DMS79 treated with DMSO at 0.1 percent for 48 hours (cell line): Measurements from ENCODE around the gene CAMK2D.
A peak's percentile ranks its signal among the peaks of the same experiment; 100 is the strongest.
"Not testable (repeated sequence)": the region's sequence is repeated elsewhere in the genome, so short reads cannot be mapped to it uniquely, and the experiment has no call there.

Experiments used
- DNase-seq: peaks from one replicate; lab custom pipeline; 2025; lab: John Stamatoyannopoulos, UW

Gene CAMK2D

DNA sequence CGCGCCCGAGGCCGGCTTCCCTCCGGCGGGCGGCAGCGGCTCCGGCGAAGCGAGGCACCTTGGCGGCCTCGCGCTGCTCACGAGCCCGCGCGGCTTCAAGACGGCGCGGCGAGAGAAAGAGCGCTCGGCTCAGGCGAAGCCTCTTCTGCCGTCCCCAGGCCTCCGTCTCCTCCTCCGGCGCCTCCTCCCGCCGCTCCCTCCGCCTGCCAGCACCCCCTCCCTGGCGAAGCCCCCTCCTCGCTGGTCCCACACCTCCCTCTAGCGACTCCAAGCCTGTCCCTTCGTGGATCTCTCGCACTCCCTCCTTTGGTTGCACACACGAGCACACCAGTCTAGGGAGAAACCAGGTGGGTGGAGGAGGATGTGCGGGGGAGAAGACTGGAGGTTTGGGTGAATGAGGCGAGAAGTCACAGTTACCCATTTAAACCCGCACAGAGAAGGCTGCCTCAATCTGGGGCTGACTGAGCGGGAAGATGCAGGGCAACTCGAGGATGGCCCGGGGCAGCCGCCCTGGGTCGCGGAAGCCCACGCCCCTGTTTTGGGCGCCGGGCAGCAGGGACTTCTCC is at the start of gene CAMK2D:
CAMK2D (minus strand) TSS at position 119 of the 566 bp plus-strand sequence. CDS start 670 bp downstream, outside the sequence.
- peak; percentile 23 for DNase-seq

DNA sequence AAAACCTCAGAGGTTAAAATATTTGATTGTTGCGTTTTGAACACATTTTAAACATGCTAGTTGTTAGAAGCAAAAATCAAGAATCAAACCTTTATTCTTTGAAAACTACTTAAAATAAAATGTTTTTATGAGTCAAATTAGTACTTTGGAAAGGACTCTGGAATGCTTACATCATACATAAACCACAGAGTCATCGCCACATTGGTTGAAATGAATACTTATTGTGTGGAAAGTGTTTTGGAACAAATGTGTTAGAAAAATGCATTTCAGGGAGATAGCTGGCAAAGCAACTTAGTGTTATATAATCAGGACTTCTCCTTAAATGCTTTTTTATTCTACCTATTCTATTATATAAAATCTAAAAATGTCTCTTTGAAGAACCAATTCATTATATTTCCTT is 49.4 kb upstream of the CAMK2D start:
- DNase-seq = no peak

DNA sequence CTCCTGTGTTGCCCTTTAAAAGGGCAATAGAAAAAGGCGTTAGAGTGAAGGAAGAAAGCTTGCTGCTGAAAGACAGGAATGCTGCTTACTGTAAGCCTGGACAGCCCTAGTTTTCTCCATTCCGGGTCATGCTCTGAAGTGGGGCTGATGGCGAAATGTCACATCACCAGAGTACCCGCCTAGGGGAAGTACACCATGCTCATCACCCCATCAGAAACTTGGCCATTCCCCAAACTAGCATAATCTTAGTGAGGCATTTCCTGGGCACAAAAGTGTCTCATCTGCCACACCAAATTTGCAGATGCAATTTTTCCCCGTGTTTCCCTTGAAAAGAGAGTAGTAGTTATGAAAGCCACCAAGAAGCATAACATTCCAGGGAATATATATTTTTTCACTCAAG is 47.8 kb upstream of the CAMK2D start:
- no peak for DNase-seq

DNA sequence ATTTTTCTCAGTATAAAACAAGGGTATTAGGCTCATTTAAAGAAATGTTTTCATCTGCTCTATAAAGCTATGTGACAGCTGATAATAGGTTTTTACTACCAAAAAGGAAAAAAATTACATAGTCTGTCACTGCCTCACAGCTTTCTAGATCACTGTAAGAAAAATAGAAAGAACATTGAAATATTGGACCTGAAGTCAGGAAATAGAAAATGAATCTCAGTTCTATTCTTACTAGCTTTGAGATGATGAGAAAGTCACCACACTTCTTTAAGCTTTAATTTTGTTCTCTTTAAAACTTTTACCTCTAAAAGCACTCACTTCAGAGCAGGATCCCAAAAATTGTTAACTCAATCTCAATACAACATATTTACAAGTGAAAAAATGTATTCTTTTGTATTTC is 45.3 kb upstream of the CAMK2D start:
- no peak for DNase-seq

DNA sequence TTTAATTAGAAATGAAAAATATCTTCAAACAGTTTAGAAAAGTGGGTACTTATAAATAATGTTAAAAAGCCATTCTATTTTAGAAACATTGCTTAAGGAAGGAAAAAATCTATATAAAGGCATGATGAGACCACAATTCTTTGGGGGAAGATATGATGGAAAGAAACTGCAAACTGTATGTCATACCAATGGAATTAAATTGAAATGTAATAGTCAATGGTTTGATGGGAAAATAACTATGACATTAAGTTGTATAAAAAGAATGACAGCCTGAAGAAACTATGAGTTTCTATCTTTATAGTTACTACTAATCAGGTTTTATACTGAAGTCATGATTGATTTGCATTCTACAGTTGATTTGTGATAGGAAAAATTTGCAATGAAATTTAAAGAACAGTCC is 40.3 kb upstream of the CAMK2D start:
- no peak for DNase-seq

DNA sequence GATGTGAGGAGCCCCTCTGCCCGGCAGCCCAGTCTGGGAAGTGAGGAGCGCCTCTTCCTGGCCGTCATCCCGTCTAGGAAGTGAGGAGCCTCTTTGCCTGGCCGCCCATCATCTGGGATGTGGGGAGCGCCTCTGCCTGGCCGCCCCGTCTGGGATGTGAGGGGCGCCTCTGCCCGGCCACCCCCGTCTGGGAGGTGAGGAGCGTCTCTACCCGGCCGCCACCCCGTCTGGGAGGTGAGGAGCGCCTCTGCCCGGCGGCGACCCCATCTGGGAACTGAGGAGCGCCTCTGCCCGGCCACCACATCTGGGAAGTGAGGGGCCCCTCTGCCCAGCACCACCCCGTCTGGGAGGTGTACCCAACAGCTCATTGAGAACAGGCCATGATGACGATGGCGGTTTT is 34.8 kb upstream of the CAMK2D start:
- not testable (repeated sequence) for DNase-seq

DNA sequence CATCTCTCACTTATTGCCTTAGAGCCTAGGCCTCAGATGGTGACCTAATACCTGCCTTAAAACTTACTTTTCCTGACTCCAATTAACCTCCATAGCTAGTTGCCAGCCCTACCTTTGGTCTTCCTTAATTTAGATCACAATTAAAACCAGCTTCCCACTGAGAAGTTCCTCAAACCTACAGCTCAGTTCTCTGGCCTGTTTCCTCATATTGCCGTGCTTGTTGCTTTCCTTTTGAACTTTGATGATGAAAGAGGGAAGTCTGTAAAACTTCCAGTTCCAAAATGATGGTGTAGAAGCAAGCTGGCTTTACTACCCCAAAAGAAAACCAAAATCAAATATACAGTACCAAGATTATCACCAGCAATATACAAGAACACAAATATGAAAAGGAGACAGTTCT is 28.9 kb upstream of the CAMK2D start:
- DNase-seq = no peak

DNA sequence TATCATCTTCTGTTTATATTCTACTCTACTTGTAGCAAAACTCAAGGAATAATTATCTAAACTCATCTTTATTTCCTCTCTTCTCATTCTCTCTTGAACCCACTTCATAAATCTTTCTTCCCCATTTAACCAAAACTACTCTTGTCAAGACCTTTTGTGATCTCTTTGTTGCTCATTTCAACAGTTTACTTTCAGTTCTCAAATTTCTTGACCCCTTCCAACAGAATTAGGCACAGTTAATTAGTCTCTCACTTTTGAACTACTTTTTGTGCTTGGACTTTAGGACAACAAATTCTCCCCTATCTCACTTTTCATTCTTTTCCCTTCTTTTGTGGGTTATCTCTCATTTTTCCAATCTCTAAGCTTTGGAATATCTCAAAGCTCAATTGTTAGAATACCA is 27.4 kb upstream of the CAMK2D start:
- DNase-seq = no peak

DNA sequence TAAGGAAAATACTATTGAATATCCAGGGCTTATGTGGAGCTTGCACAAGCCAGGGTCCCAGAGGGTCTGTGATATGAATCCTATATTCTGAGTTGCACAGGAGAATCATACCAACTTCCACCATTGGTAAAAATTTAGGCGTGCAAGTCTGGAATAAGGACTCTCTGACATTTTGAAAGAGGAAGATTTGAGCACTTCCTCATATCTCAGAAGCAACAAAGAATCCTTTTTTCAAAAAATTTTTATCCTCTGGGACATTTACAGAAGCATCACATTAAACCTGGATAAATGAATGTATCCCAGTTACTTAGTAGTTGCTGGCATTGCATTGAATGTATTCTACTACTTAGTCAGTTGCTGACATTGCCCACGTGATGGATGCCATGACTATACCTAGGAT is 24.2 kb upstream of the CAMK2D start:
- no peak for DNase-seq

DNA sequence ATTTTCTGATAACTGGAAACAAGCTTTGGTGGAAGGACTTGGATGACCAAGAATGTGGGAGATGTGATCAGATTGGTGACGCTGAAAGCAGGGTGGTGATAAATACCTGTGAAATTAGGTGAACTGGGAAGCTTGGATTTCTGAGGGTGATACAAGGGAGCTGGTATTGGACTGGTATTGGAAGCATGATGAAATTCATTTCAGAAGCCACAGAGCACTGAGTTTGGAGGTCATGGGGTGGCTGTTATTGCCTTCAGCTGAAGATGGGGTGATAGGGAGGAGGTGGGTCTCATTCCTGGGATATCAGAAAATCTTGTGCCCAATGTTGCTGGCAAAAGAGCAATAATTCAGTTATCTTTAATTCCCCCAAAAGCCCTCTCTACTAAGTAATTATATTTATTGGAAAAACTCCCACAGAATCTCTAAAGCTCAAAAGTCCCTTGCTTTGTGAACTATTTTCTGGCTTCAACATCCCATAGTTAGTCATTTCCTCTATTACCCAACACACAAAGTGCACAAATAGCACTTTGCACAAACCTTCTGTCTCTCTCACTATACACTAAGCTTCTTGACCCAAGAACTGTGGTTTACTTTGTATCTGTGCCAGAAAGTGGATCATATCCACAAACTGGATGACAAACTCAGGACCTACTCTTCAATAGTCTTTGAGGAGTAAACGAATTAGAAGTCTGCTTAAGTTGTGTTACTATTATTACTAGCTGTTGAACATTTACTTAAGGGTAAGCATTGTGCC is 23.1 kb upstream of the CAMK2D start:
- DNase-seq = no peak

DNA sequence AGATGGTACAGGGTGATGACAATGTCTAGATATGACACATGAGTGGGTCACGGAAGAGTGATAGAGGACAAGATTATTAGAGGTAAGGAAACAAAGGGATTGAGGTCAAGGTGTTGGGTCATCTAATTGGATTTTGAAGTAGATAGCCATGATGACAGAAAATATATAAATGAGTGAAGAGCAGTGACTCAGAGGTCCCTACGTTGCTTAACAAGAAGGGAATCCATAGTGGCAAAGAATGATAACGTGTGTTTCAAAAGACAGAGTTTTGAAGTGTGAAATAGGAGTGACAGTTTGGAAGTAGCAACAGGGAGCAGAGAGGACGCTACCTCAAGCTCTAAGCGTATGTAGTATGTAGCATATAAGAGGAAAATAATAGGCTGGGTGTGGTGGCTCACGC is 22.2 kb upstream of the CAMK2D start:
- DNase-seq = no peak

DNA sequence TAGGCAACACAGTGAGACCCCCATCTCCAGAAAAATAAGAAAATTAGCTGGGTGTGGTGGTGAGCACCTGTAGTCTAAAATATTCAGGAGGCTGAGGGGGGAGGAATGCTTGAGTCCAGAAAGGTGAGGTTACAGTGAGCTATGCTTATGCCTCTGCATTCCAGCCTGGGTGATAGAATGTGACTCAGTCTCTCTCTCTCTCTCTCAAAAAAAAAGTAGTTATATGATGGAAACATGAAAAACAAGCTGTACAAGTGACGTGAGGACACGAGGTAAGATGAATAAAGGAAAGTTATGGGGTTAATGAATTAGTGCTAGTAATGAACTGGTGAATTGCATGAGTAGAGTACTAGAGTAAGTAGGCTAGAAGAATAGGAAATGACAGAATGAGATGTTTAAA is 21.8 kb upstream of the CAMK2D start:
- DNase-seq = no peak

DNA sequence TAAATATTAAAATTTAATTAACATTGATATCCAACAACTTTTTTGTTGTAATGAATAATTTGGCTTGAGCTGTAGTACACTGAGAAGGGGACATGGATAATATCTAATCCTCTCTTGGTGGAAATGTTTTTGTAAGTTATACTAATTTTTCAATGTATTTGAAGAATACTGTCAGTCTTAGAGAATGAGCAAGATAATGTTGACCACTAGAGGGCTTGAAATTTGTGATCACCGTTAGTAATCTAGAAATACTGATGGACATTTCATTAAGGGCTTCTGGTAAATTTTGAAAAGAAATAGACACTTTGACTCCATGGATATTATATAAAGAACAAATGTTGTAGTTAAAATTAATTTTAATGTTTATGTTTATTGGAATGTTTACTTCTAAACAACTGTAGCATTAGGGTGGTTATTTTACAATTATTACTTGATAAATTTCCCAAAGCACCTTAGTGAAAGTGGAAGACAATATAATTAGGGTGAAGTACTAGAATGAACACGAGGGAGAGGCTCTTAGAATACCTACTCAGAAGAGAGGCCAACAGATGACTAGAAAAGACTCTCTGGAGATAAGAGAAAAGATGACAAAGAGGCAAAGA is 20.0 kb upstream of the CAMK2D start:
- DNase-seq = no peak

DNA sequence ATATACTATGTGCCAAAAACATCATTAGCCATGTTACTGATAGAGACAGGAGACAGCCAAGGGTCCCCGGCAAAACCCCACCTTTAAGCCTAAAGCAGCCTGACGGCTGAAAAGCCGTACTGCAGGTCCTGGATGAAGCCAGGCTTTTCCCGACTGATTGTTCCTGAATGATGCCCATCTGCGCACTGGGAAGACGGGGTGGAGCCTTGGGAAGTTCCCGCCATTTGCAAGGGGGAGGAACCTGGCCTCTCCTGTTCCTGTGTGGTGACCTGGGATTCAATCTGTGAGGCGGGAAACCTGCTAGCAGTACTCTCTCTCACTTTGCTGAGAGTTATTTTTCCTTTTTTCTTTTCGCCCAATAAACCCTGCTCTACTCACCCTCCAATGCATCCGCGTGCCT is 15.1 kb upstream of the CAMK2D start:
- no peak for DNase-seq

DNA sequence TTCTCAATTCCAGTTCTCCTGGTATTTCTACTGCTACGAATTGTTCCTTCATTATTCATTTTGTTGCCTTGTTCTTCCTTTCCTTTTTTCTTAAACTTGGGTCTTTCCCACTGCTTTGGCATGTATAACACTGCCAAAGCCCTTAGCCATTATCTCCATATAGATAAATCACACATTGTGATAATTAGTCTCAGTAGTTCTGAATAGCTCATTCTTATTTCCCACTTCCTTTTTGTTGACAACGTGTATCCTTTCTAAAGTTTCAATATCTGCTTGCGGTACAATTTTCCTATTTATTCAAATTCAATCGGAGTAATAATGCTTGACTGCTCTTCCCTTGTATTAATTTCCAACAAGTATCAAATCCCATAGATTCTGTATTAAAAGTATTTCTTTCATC is 14.5 kb upstream of the CAMK2D start:
- DNase-seq = no peak

DNA sequence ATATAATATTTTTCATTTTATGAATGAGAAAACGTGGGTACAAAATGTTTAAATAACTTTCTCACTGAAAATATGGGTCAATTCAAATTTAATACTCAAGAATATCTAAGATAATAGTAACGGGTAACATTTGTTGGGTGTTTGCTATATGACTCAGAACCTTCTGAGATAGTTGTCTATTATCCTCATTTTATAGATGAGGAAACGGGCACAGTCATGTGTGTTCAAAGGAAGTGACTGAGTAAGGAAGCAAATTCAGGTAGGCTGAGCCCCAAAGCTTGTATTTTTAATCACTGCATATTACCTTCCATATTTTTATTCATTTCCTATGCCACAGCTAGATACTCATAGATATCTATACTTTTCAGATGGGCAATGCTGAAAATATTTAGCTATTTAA is 12.2 kb upstream of the CAMK2D start:
- DNase-seq = no peak

DNA sequence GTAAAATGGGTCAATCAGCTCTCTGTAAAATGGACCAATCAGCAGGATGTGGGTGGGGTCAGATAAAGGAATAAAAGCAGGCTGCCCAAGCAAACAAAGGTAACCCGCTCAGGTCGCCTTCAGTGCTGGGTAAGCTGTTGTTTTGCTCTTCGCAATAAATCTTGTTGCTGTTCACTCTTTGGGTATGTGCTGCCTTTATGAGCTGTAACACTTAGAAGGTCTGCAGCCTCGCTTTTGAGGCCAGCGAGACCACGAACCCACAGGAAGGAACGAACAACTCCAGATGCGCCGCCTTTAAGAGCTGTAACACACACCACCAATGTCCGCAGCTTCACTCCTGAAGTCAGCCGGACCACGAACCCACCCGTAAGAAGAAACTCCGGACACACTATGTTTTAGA is 11.5 kb upstream of the CAMK2D start:
- no peak for DNase-seq

DNA sequence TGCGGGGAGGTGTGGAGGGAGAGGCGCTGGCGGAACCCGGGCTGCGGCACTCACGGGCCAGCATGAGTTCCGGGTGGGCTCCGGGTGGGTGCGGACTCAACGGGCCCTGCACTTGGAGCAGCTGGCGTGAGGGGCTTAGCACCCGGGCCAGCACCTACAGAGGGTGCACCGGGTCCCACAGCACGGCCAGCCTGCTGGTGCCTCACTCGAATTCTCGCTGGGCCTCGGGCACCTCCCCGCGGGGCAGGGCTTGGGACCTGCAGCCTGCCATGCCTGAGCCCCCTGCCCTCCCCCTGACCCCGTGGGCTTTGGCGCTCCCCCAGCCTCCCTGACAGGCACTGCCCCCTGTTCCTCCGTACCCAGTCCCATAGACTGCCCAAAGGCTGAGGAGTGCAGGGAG is 10.8 kb upstream of the CAMK2D start:
- DNase-seq = no peak

DNA sequence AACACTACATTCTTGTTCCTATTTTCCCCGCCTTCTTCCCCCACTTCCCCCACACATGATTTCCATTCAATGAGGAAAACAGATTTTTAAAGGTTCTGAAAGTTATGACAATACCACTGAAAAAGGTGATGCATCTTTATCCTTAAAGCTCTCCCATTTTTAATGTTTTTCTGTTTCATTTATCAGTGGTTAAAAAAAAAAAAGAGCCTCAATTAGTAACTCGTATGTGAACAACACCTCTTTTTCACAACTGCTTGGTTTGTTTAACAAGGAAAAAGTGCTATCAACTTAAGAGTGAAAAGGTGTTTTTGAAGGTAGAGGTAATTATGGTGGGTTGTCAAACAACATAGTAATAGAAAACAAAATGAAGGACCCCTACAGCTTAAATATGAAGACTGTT is 8.2 kb upstream of the CAMK2D start:
- no peak for DNase-seq

DNA sequence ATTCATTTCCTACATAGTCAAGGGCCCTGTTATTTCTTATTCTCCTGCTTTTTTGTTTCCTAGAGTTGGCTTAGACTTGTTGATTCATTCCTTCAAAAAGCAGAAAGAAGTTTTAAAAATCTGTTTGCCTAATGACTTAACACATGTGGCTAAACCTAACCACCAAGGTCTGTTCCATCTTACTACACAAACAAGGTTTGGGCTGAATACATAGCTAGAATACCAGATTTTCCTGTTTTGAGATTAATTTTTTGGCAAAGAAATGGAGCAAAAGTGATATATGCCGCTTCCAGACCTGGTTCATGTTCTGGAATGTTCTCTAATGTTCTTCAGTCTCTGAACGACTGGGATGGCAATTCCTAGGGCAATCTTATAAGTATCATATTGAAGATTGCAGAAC is 7.4 kb upstream of the CAMK2D start:
- no peak for DNase-seq

DNA sequence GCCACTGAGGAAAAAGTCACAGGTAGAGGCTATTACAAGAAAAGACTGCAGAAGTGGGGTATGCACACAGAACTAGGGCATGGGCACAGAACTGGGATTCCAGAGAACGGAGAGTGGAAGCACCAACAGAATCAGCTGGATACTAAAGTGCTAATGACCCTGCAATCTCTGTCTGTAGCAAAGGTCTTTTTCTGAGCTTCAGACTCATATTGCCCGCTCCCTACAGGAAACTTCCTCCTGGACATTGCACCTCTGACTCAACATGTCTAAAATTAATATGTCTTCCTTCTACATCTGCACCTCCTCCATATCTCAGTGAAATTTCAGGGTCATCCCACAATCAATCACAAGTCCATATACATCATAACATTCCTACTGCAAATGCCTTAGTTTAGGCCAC is 5.3 kb upstream of the CAMK2D start:
- DNase-seq = no peak

DNA sequence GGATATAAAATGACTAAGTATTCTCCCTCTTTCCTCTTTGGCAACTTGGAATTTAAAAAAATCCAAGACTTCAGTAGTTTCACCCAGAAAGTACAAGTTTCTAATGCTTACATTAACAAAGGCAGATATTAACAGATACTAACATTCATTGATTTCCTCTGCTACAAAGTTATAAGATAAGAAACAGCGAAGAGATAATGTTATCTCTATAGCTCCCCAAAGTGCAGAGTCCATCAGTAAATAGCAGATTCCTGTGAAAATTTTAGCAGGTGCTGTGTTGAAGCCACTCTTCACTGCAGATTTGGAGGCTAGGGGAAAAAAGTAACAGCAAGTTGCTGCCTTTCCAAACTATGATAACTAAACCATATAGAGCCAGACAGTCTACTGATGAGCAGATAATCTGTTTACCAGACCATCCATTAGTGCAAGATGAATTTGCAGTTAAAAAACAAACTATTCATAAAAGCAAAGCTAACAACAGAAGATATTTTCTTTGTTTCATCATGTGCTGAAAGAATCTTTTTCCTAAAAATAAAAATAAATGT is 3.3 kb upstream of the CAMK2D start:
- DNase-seq = no peak

DNA sequence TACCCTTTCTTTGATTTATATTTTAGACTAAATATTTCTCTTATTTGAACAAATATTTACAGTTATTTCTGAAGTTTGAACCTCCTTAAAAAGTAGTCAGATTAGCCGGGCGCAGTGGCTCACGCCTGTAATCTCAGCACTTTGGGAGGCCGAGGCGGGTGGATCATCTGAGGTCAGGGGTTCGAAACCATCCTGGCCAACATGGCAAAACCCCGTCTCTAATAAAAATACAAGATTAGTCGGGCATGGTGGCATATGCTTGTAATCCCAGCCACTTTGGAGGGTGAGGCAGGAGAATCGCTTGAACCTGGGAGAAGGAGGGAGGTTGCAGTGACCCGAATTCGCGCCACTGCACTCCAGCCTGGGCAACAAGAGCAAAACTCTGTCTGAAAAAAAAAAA is 2.4 kb upstream of the CAMK2D start:
- not testable (repeated sequence) for DNase-seq

DNA sequence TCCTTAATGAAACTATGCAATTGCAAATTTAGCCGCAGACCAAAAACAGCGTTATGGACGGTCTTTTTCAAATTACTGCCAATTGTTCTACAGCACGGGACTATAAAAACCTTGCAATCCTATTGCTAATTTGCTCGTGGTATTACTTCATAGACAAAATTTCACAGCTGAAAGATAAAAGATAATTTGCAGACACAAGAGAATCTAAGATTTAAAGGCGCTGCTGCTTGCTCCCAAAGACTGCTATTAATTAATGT is 1.4 kb upstream of the CAMK2D start:
- DNase-seq = no peak
